Measurements from ENCODE around the gene NHEJ1. TPM values are rescaled to one million over a fixed set of nuclear protein-coding genes. Genes with fewer than 3 reads are reported as not detected.

The NHEJ1 gene
- total RNA-seq, 1 donor from 2014 or later = 19.6 TPM

GRCh38 chr2:219171231-219171651, 10.6 kb upstream of the NHEJ1 start:
- peaks cover 10% of the 10 kb centered on the region for H3K36me3 Mint-ChIP-seq
- no peaks in the 10 kb centered on the region for H3K4me1 Mint-ChIP-seq (ENCODE audit: unreplicated experiment)
- no peaks in the 10 kb centered on the region for H3K27me3 Mint-ChIP-seq
- H3K4me3 Mint-ChIP-seq = no peak overlapping the region
- no peak for DNase-seq (ENCODE audit: extremely low spot score, unreplicated experiment)
- H3K27ac Mint-ChIP-seq = peak overlapping the region; percentile 41
- TF ChIP-seq CTCF (conservative IDR thresholded peaks at IDR 0.05) = peak; percentile 79
- H3K9me3 Mint-ChIP-seq = no peaks in the 10 kb centered on the region

- Mint-ChIP-seq H3K9me3 (no peaks in the 10 kb centered on the region), H3K27ac (no peak within 1 kb of the TSS), H3K4me1 (ENCODE audit: unreplicated experiment) (no peaks in the 10 kb centered on the region), H3K27me3 (no peaks in the 10 kb centered on the region), H3K4me3 (no peak within 1 kb of the TSS), H3K36me3 (peaks cover 10% of the 10 kb centered on the region)
- no peak for DNase-seq (ENCODE audit: extremely low spot score, unreplicated experiment)
- TF ChIP-seq CTCF (conservative IDR thresholded peaks at IDR 0.05) = no peak
Observed at GRCh38 chr2:219169930-219170654, 9.5 kb upstream of the NHEJ1 start, which contains the start of gene SLC23A3. SLC23A3 (minus strand) TSS chr2:219170029; CDS start chr2:219169984, 45 bp downstream.

- H3K27ac Mint-ChIP-seq = no peak overlapping the region
- H3K4me1 Mint-ChIP-seq (ENCODE audit: unreplicated experiment) = no peaks in the 10 kb centered on the region
- no peaks in the 10 kb centered on the region for H3K27me3 Mint-ChIP-seq
- no peak for TF ChIP-seq CTCF (conservative IDR thresholded peaks at IDR 0.05)
- no peaks in the 10 kb centered on the region for H3K9me3 Mint-ChIP-seq
- no peak for DNase-seq (ENCODE audit: extremely low spot score, unreplicated experiment)
- H3K4me3 Mint-ChIP-seq = no peak overlapping the region
- H3K36me3 Mint-ChIP-seq = peaks cover 6% of the 10 kb centered on the region
Observed at GRCh38 chr2:219168932-219169331, 8.3 kb upstream of the NHEJ1 start.

GRCh38 chr2:219168526-219168925, 7.9 kb upstream of the NHEJ1 start:
- Mint-ChIP-seq H3K27me3 (no peaks in the 10 kb centered on the region), H3K4me1 (ENCODE audit: unreplicated experiment) (no peaks in the 10 kb centered on the region), H3K9me3 (no peaks in the 10 kb centered on the region), H3K36me3 (peaks cover 6% of the 10 kb centered on the region), H3K4me3 (no peak overlapping the region), H3K27ac (no peak overlapping the region)
- no peak for TF ChIP-seq CTCF (conservative IDR thresholded peaks at IDR 0.05)
- DNase-seq (ENCODE audit: extremely low spot score, unreplicated experiment) = no peak

GRCh38 chr2:219167997-219168396, 7.4 kb upstream of the NHEJ1 start:
- H3K27me3 Mint-ChIP-seq = no peaks in the 10 kb centered on the region
- no peaks in the 10 kb centered on the region for H3K9me3 Mint-ChIP-seq
- no peak overlapping the region for H3K27ac Mint-ChIP-seq
- DNase-seq (ENCODE audit: extremely low spot score, unreplicated experiment) = no peak
- no peak for TF ChIP-seq CTCF (conservative IDR thresholded peaks at IDR 0.05)
- H3K4me1 Mint-ChIP-seq (ENCODE audit: unreplicated experiment) = no peaks in the 10 kb centered on the region
- peaks cover 6% of the 10 kb centered on the region for H3K36me3 Mint-ChIP-seq
- no peak overlapping the region for H3K4me3 Mint-ChIP-seq
